Neural cell (in vitro differentiated cells): Measurements from ENCODE around the gene ATP11A. TPM values are rescaled to one million over a fixed set of nuclear protein-coding genes. Genes with fewer than 3 reads are reported as not detected.

Experiments used
- H2AFZ ChIP-seq: fragments of 200-600, 300-800 bp; sonication (generic), shearing (Covaris generic); 2 replicates; pipeline ENCODE4 v1.6.0; 2014; ENCODE audit warnings: low read depth, mild to moderate bottlenecking, antibody characterized with exemption, low read length, moderate library complexity
- H3F3A ChIP-seq: fragments of 200-600 bp; shearing (Covaris generic); 2 replicates; pipeline ENCODE4 v1.6.1; 2016; ENCODE audit warnings: mild to moderate bottlenecking, moderate library complexity, mixed read lengths, antibody characterized with exemption, low read length; ENCODE audit not compliant: insufficient read depth, poor library complexity, severe bottlenecking
- H3K27ac ChIP-seq: fragments of 200-600, 300-800 bp; sonication (generic), shearing (Covaris generic); 2 replicates; pipeline ENCODE4 v1.5.1; 2014; ENCODE audit warnings: mild to moderate bottlenecking, low read length, moderate library complexity
- H3K27me3 ChIP-seq: fragments of 300-800, 200-600 bp; sonication (generic), shearing (Covaris generic); 2 replicates; pipeline ENCODE4 v1.6.0; 2014; ENCODE audit warnings: mild to moderate bottlenecking, low read depth, low read length, moderate library complexity; ENCODE audit not compliant: insufficient read depth
- H3K36me3 ChIP-seq: fragments of 300-800, 200-600 bp; sonication (generic), shearing (Covaris generic); 2 replicates; pipeline ENCODE4 v1.5.1; 2014; ENCODE audit warnings: mild to moderate bottlenecking, antibody characterized with exemption, low read length, moderate library complexity; ENCODE audit not compliant: insufficient read depth
- H3K4me2 ChIP-seq: fragments of 300-800, 200-600 bp; sonication (generic), shearing (Covaris generic); 2 replicates; pipeline ENCODE4 v1.6.0; 2014; ENCODE audit warnings: mild to moderate bottlenecking, low read length
- H3K4me3 ChIP-seq: fragments of 300-800, 200-600 bp; sonication (generic), shearing (Covaris generic); 2 replicates; pipeline ENCODE4 v1.5.1; 2014; ENCODE audit warnings: mild to moderate bottlenecking, low read length, moderate library complexity
- H3K79me2 ChIP-seq: fragments of 200-600 bp; shearing (Covaris generic); replicated peaks from 2 replicates; pipeline ENCODE4 v1.6.0; 2014; ENCODE audit warnings: mild to moderate bottlenecking, low read length, moderate library complexity; ENCODE audit not compliant: insufficient read depth
- H3K9ac ChIP-seq: fragments of 300-800, 200-600 bp; sonication (generic), shearing (Covaris generic); 2 replicates; pipeline ENCODE4 v1.6.1; 2016; ENCODE audit warnings: mild to moderate bottlenecking, low read length, mixed read lengths
- H3K9me2 ChIP-seq: fragments of 200-600 bp; shearing (Covaris generic); 2 replicates; pipeline ENCODE4 v1.6.1; 2016; ENCODE audit warnings: mild to moderate bottlenecking, low read length, mixed read lengths; ENCODE audit not compliant: insufficient read depth
- H3K9me3 ChIP-seq: fragments of 200-600, 300-800 bp; sonication (generic), shearing (Covaris generic); 2 replicates; pipeline ENCODE4 v1.6.1; 2016; ENCODE audit warnings: mild to moderate bottlenecking, mixed run types, low read length, moderate library complexity, mixed read lengths
- H4K20me1 ChIP-seq: fragments of 200-600 bp; shearing (Covaris generic); 2 replicates; pipeline ENCODE4 v1.6.1; 2016; ENCODE audit warnings: mild to moderate bottlenecking, mixed run types; ENCODE audit not compliant: insufficient read depth
- CTCF ChIP-seq: fragments of 450-650 bp; IDR thresholded peaks from 2 replicates; pipeline ENCODE4 v1.5.1; 2014; ENCODE audit warnings: antibody characterized with exemption, mild to moderate bottlenecking, moderate library complexity; ENCODE audit not compliant: poor library complexity, severe bottlenecking
- EP300 ChIP-seq: fragments of 450-650 bp; conservative IDR thresholded peaks from 2 replicates; pipeline ENCODE4 v1.6.1; 2014; ENCODE audit warnings: antibody characterized with exemption, mild to moderate bottlenecking, moderate library complexity; ENCODE audit not compliant: poor library complexity, severe bottlenecking
- EZH2 ChIP-seq: fragments of 200-600, 300-800 bp; shearing (Covaris generic), sonication (generic); IDR thresholded peaks from 2 replicates; pipeline ENCODE4 v1.6.1; 2014; ENCODE audit warnings: antibody characterized with exemption, low read length, borderline replicate concordance, mild to moderate bottlenecking; ENCODE audit not compliant: insufficient read depth, poor library complexity, severe bottlenecking
- MXI1 ChIP-seq: fragments of 450-650 bp; conservative IDR thresholded peaks from 2 replicates; pipeline ENCODE4 v1.6.1; 2014; ENCODE audit warnings: antibody characterized with exemption, mild to moderate bottlenecking; ENCODE audit not compliant: poor library complexity, severe bottlenecking
- POLR2AphosphoS5 ChIP-seq: IDR thresholded peaks from 2 replicates; pipeline ENCODE4 v1.6.1; 2012
- RAD21 ChIP-seq: fragments of 450-650 bp; conservative IDR thresholded peaks from 2 replicates; pipeline ENCODE4 v1.6.1; 2014; ENCODE audit warnings: antibody characterized with exemption, mild to moderate bottlenecking, moderate library complexity
- REST ChIP-seq: IDR thresholded peaks from 2 replicates; pipeline ENCODE4 v1.6.1; 2012; ENCODE audit warnings: borderline replicate concordance
- SMC3 ChIP-seq: fragments of 450-650 bp; conservative IDR thresholded peaks from 2 replicates; pipeline ENCODE4 v1.6.1; 2014; ENCODE audit warnings: antibody characterized with exemption, mild to moderate bottlenecking, moderate library complexity; ENCODE audit not compliant: poor library complexity
- TAF1 ChIP-seq: IDR thresholded peaks from 2 replicates; pipeline ENCODE4 v1.6.1; 2012; ENCODE audit warnings: low read depth
- polyA plus RNA-seq: library from polyadenylated mRNA; depleted of rRNA; stranded (reverse); fragments of >200 nt; gene quantifications from 2 replicates; pipeline ENCODE4 v1.2.3, GENCODE V29; 2014

The ATP11A gene
- polyA plus RNA-seq, 1 donor from 2014 or later, result 3.0 TPM

- H2AFZ ChIP-seq, result no peak overlapping the region
- H3K9me3 ChIP-seq, result no peaks in the 10 kb centered on the region
- no peaks in the 10 kb centered on the region for H3K27me3 ChIP-seq
- no peak overlapping the region for H3K9ac ChIP-seq
- no peaks in the 10 kb centered on the region for H3K79me2 ChIP-seq
- H3K36me3 ChIP-seq, result no peaks in the 10 kb centered on the region
- H3F3A ChIP-seq, result no peaks in the 10 kb centered on the region
- TF ChIP-seq CTCF (no peak), MXI1 (no peak), EP300 (no peak), RAD21 (no peak), EZH2 (no peak), SMC3 (no peak), TAF1 (no peak), POLR2AphosphoS5 (no peak), REST (no peak)
- no peaks in the 10 kb centered on the region for H3K9me2 ChIP-seq
- no peak overlapping the region for H3K27ac ChIP-seq
- no peaks in the 10 kb centered on the region for H4K20me1 ChIP-seq
- H3K4me3 ChIP-seq, result no peak overlapping the region
- no peak overlapping the region for H3K4me2 ChIP-seq
Observed at GRCh38 chr13:112642090-112642460, 47.8 kb upstream of the ATP11A start.

- H3K27ac ChIP-seq, result no peak overlapping the region
- H3K4me2 ChIP-seq, result no peak overlapping the region
- H3K9me2 ChIP-seq, result no peaks in the 10 kb centered on the region
- H2AFZ ChIP-seq, result no peak overlapping the region
- no peaks in the 10 kb centered on the region for H4K20me1 ChIP-seq
- no peaks in the 10 kb centered on the region for H3K36me3 ChIP-seq
- TF ChIP-seq POLR2AphosphoS5, result no peak
- TF ChIP-seq TAF1, result no peak
- no peak for TF ChIP-seq MXI1
- TF ChIP-seq EP300, result no peak
- no peak for TF ChIP-seq RAD21
- no peak for TF ChIP-seq CTCF
- TF ChIP-seq SMC3, result no peak
- TF ChIP-seq EZH2, result no peak
- no peak for TF ChIP-seq REST
- no peaks in the 10 kb centered on the region for H3K9me3 ChIP-seq
- no peaks in the 10 kb centered on the region for H3K79me2 ChIP-seq
- no peak overlapping the region for H3K4me3 ChIP-seq
- H3K9ac ChIP-seq, result no peak overlapping the region
- H3K27me3 ChIP-seq, result no peaks in the 10 kb centered on the region
- no peaks in the 10 kb centered on the region for H3F3A ChIP-seq
Observed at GRCh38 chr13:112643759-112644459, 45.9 kb upstream of the ATP11A start.
